ENCODE results near the gene AFMID.
"Not testable (repeated sequence)": the region's sequence is repeated elsewhere in the genome, so short reads cannot be mapped to it uniquely, and the experiment has no call there.

Gene AFMID

GRCh38 chr17:78154903-78155811 lies 32.0 kb upstream of the AFMID start:
- DNase-seq (ENCODE audit: low read depth), result no peak

GRCh38 chr17:78159575-78160158 lies 27.5 kb upstream of the AFMID start:
- no peak for DNase-seq (ENCODE audit: low read depth)

- DNase-seq (ENCODE audit: low read depth), result no peak
Measured at GRCh38 chr17:78163881-78164747, 23.0 kb upstream of the AFMID start.

- no peak for DNase-seq (ENCODE audit: low read depth)
Measured at GRCh38 chr17:78164748-78165607, 22.2 kb upstream of the AFMID start.

- no peak for DNase-seq (ENCODE audit: low read depth)
Measured at GRCh38 chr17:78166416-78166815, 20.7 kb upstream of the AFMID start.

GRCh38 chr17:78168242-78168902 lies 18.8 kb upstream of the AFMID start, which contains the start of gene SYNGR2:
Gene SYNGR2 (plus strand): TSS chr17:78168581. CDS start chr17:78168617, 36 bp downstream.
- DNase-seq (ENCODE audit: low read depth), result no peak

GRCh38 chr17:78168903-78169793 lies 18.0 kb upstream of the AFMID start:
- DNase-seq (ENCODE audit: low read depth), result no peak

- no peak for DNase-seq (ENCODE audit: low read depth)
Measured at GRCh38 chr17:78170692-78171590, 16.2 kb upstream of the AFMID start.

- not testable (repeated sequence) for DNase-seq (ENCODE audit: low read depth)
Measured at GRCh38 chr17:78171591-78172248, 15.4 kb upstream of the AFMID start.

GRCh38 chr17:78172249-78173051 lies 14.7 kb upstream of the AFMID start:
- no peak for DNase-seq (ENCODE audit: low read depth)

- DNase-seq (ENCODE audit: low read depth), result no peak
Measured at GRCh38 chr17:78173097-78173715, 14.0 kb upstream of the AFMID start.

- DNase-seq (ENCODE audit: low read depth), result no peak
Measured at GRCh38 chr17:78174346-78174869, 12.8 kb upstream of the AFMID start.

- no peak for DNase-seq (ENCODE audit: low read depth)
Measured at GRCh38 chr17:78174870-78175642, 12.1 kb upstream of the AFMID start.

GRCh38 chr17:78175643-78175981 lies 11.6 kb upstream of the AFMID start:
- DNase-seq (ENCODE audit: low read depth), result no peak

- DNase-seq (ENCODE audit: low read depth), result no peak
Measured at GRCh38 chr17:78176548-78177025, 10.6 kb upstream of the AFMID start.

GRCh38 chr17:78179372-78179771 lies 7.8 kb upstream of the AFMID start:
- DNase-seq (ENCODE audit: low read depth), result no peak
